IMR-90 (cell line): ENCODE results near the gene MIER2.

Experiments used
- CTCF ChIP-seq: conservative IDR thresholded peaks from 2 replicates; pipeline ENCODE4 v1.5.1; 2012; ENCODE audit warnings: mild to moderate bottlenecking, low read depth, low read length, improper control_type of control experiment
- MAZ ChIP-seq: IDR thresholded peaks from 2 replicates; pipeline ENCODE4 v1.6.1; 2012; ENCODE audit warnings: low read depth, mild to moderate bottlenecking, low read length, improper control_type of control experiment, moderate library complexity, borderline replicate concordance
- MXI1 ChIP-seq: IDR thresholded peaks from 2 replicates; pipeline ENCODE4 v1.6.1; 2012; ENCODE audit warnings: low read depth, mild to moderate bottlenecking, low read length, moderate library complexity, borderline replicate concordance
- USF2 ChIP-seq: fragments of 150-350 bp; IDR thresholded peaks from 2 replicates; pipeline ENCODE4 v1.6.1; 2017; ENCODE audit warnings: mild to moderate bottlenecking, antibody characterized with exemption, low read length, low read depth

GRCh38 chr19:334296-335071 is 10.1 kb downstream of the MIER2 start:
- TF ChIP-seq CTCF, result no peak
- TF ChIP-seq MAZ, result no peak
- TF ChIP-seq MXI1, result no peak
- TF ChIP-seq USF2, result no peak
